Left lobe of liver (tissue), 2 donors: Measurements from ENCODE around the gene DHX40. TPM values are rescaled to one million over a fixed set of nuclear protein-coding genes. Genes with fewer than 3 reads are reported as not detected.
A peak's percentile ranks its signal among the peaks of the same experiment; 100 is the strongest.
"Not testable (repeated sequence)": the region's sequence is repeated elsewhere in the genome, so short reads cannot be mapped to it uniquely, and the experiment has no call there.

Source experiments
- ATAC-seq: fragments of 200-7000 bp; cut with Tn5 transposase; one replicate; pipeline ENCODE4 v1.9.1; 2020; ENCODE audit warnings: mild to moderate bottlenecking, moderate library complexity
- DNase-seq: peaks from one replicate; pipeline ENCODE4 v3.0.0-alpha.2; 2020; ENCODE audit warnings: low spot score
- total RNA-seq: library from RNA; stranded (reverse); gene quantifications from one replicate; pipeline ENCODE4 v1.2.1, GENCODE V29; 2021
- donor health status: DM: no; HTN: no; CAD: no; lungs with moderate emphysema.
- donor health status: DM: no; HTN: yes; CAD: no.

The DHX40 gene
- total RNA-seq, 1 donor from 2014 or later, result 8.5 TPM

DNA sequence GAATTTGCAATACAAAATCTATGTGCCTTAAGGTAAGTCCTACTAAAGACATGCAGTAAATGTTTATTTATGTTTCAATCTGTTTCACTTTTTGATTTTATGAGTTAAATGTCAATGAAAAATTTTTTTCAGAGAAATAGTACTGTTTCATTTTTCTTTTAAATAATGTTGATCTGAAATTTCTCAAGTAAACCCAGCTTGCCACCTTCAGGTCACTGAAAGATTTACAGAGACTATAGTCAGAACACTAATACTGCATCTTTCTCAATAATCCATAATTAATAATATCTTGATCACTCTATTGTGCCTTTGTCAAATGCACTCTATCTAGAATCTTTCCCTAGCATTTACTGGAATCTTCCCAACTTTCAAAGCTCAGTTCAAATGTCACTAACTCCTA is 6.5 kb upstream of the DHX40 start:
- peak; percentile 33 for ATAC-seq
- DNase-seq, result no peak

DNA sequence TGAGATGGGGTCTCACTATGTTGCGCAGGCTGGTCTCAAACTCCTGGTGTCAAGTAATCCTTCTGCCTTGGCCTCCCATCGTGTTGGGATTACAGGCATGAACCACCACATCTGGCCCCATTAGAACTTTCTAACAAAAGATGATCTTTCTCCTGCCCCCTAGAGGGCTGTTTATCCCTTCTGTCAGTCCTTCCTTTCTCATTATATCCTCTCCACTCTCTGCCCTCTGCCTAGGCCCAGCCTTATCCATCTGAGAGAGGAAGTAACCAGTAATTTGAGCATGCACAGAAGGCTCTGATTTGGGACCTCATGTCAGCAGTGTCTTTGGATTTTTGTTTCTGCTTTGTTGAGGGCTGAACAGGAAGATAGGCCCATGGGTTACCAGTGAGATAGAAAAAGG is 4.4 kb upstream of the DHX40 start:
- ATAC-seq, result peak; percentile 43
- DNase-seq, result no peak

DNA sequence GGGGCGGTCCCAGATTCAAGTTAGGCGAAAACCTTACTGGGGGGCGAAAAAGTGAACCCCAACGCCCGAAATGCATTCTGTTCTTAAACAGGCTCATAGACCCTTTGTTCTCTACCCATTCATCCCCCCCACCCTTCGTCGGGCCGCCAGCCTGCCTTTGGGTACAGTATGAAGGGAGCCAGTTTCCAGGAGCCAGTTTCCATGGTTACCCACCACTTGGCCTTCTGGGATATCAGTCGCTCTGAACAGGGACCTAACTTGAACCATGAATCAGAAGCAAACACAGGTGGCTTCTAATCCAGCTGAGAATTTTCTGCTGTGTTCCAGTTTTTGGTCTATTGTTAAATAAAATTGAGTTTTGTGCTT is 532 bp downstream of the DHX40 start:
- peak; percentile 81 for ATAC-seq
- peak; percentile 61 for DNase-seq

DNA sequence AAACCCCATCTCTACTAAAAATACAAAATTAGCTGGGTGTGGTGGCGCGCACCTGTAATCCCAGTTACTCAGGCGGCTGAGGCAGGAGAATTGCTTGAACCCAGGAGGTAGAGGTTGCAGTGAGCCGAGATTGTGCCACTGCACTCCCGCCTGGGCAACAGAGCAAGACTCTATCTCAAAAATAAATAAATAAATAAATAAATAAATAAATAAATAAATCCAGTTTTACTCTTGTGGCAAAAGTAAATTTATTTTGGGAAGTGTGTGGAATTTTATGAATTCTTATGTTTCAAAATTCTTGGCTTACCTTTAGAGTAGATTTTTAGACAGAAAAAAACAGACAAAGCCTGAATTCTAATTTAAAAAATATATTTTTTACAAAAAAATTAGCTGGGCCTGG is 3.7 kb downstream of the DHX40 start:
- ATAC-seq, DNase-seq: not testable (repeated sequence)

- ATAC-seq (no peak), DNase-seq (no peak)
Measured at GRCh38 chr17:59572301-59572924, 7.0 kb downstream of the DHX40 start.

DNA sequence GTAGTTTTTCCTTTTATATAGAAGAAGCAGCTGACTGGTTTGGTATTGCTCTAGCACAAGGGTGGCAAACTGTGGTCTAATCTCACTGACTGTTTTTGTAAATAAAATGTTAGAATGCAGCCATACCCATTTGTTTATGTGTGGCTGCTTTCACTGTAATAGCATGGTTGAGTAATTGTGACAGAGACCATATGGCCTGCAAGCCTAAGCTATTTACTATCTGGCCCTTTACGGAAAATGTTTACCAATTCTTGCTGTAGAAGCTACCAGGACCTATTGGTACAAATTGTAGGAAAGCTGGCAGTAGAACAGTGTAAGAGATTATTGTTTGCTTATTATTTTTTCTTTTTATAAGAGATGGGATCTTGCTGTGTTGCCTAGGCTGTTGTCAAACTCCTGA is 18.8 kb downstream of the DHX40 start:
- DNase-seq, ATAC-seq: not testable (repeated sequence)

GRCh38 chr17:59600169-59600568 is 34.8 kb downstream of the DHX40 start:
- DNase-seq, result no peak
- no peak for ATAC-seq

GRCh38 chr17:59601130-59601529 is 35.7 kb downstream of the DHX40 start:
- no peak for DNase-seq
- no peak for ATAC-seq

GRCh38 chr17:59607061-59607460 is 41.7 kb downstream of the DHX40 start:
- no peak for ATAC-seq
- DNase-seq, result no peak

DNA sequence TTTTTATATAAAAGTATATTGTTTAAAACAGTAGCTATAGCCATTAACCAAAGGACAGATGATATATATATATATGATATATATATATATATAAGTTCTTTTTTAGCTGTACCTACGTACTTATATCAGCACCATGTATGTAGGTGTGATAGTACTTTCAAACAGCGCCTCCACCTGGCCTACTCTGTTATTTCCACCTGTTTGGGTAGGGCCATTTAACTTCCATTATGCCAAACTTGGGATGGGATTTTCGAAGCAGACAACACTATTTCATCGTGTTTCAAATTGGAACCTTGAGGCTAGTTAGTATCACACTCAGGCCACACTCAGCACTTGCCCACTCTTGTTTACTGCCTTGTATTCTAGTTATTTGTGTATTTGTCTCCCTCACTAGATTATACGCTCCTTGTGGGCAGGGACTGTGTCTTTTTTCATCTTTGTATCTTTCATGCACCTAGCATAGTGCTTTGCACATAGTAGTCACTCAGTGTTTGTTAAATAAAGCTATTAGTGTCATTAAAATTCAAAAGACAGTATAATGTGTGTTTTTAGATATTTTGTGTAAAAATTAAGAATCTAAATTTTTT is 42.5 kb downstream of the DHX40 start:
- ATAC-seq (no peak), DNase-seq (no peak)

- DNase-seq (no peak), ATAC-seq (no peak)
Measured at GRCh38 chr17:59611503-59611902, 46.1 kb downstream of the DHX40 start.

- no peak for ATAC-seq
- no peak for DNase-seq
Measured at GRCh38 chr17:59616253-59616920, 51.0 kb downstream of the DHX40 start.

DNA sequence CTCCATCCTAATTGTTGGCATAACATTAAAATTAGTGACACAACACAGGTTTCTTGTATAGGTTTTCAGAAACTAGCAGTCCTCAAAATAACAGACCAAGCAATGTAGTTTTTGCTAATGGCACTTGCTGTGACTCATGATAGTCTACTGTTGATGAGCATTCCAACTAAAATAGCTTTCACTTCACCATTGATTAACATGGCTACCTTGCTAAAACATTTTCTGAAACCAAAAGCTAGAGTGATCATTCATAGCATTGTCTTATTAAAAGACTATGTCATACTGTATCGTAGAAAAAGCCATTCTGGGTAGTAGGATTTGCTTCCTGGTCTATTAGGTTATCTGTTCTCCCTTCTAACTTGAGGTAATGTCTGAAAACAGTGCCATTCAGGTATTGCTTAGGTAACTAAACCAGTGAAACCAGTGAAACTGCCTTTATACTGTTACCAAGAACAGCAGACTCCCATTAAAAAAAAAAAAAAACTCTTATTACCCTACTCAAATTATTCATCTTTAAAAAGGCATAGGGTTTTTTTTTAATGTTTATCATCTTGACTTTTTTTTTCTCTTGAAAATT is 51.8 kb downstream of the DHX40 start:
- no peak for ATAC-seq

DNA sequence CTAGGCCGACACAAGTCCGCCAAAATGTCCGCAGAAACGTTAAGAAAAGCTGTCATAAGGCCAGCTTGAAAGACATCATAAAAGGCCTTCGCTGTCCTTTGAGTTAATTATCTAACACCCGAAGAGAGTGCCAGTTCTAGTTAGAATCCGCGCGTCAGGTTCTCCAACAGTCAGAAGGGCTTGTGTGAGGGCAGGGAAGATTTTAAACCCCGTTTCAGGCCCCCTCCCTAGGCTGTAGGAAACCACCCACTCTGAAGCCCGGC is 53.6 kb downstream of the DHX40 start:
- ATAC-seq (no peak), DNase-seq (no peak)

More for the DNA sequence above, 51.8 kb downstream of the DHX40 start:
- no peak for DNase-seq

GRCh38 chr17:59619298-59620063 is 54.1 kb downstream of the DHX40 start, which contains the start of gene CLTC:
TSS of gene CLTC (plus strand) at chr17:59619895. CDS start at chr17:59620132, 237 bp downstream.
- DNase-seq, result peak; percentile 90
- peak; percentile 87 for ATAC-seq

DNA sequence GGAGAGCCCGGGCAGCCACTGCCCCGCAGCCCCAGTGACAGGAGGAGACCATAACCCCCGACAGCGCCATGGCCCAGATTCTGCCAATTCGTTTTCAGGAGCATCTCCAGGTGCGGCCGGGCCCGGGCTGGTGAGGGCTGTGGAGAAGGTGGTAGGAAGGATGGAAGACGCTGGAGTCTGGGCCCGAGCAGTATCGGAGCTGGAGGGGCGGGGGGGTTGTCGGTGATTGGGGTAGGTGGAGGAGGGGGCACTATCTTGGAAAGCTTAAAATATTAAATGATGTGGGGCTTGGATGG is 54.6 kb downstream of the DHX40 start:
- DNase-seq (no peak), ATAC-seq (no peak)

DNA sequence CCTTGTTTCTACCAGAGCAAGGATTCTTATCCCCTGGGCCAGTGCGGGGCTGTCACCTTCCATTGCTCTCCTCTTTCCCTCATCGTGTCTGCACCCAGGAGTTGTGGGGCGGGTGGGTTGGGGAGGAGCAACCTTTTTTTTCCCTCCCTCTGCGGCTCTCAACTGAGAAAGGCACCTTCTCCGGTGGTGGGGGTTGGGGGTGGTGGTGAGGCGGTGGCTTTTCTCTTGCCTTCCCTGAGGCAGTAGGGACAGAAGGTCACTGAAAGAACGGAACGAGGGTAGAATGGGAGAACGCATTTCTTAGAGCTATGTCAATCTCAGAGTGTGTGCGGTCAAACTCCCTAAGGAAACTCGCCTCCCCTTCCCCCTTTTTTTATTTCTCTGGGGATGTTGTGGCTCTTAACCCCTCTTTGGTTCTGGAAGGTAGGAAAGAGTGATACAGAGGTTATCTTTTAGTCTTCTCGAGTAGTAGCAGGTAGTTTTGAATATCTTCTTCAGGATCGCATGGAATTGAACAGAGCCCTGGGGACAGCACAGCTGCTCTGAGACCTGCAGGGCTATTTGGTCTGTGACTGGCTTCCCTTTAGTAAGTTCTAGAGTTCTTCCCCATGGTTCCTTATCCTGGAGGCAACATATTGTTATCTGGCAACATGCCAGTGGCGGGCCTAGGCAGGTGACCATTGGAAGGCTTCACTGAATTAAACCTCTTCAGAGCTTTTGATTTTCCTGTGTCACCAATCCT is 55.3 kb downstream of the DHX40 start:
- ATAC-seq, result peak; percentile 35

GRCh38 chr17:59621771-59622170 is 56.4 kb downstream of the DHX40 start:
- no peak for ATAC-seq
- DNase-seq, result no peak

More for the DNA sequence above, 55.3 kb downstream of the DHX40 start:
- peak; percentile 57 for DNase-seq

DNA sequence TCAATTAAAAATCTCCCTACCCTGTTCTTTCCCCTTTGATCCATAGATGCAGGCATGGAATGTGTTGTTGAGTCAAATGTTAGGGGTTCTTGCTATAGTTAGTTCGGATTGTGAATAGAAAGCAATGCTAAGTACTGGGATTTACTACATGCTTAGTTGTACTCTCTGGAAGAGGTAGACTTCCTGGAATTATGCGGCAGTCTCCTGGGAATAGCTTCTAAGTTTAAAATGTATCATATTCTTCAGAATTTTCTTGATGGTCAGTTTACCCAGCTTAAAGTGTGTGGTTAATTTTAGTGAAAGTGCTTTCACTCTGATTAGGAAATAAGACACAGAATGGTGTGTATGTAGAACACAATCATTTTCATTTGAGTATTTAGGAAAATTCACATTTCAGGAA is 57.7 kb downstream of the DHX40 start:
- DNase-seq, result no peak
- ATAC-seq, result no peak

GRCh38 chr17:59626756-59627155 is 61.3 kb downstream of the DHX40 start:
- DNase-seq, result no peak
- ATAC-seq, result no peak

DNA sequence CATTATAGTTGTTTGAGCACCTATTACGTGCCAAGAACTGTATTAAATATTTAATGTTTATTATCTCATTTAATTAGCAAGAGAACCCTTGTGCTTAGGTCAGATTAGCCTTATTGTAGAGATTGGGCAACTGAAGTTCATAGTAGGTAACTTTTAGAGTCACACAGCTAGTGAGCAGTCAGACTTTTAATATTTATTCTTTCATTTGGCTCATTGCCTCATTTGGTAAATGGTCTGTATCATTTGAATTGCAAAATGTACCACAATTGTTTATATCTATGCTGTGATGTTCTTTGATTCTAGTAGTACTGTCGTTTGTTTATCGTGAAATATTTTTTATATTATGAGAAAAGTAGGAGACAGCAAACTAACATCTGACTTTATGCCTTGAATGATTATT is 61.9 kb downstream of the DHX40 start:
- ATAC-seq, result peak; percentile 70

More for the DNA sequence above, 61.9 kb downstream of the DHX40 start:
- no peak for DNase-seq
